ENCODE data around the gene DYNC1I1. TPM values are rescaled to one million over a fixed set of nuclear protein-coding genes. Genes with fewer than 3 reads are reported as not detected.

The DYNC1I1 gene
- total RNA-seq, 2 experiments from 2014 or later, result 0.08 TPM; not detected in 1

DNA sequence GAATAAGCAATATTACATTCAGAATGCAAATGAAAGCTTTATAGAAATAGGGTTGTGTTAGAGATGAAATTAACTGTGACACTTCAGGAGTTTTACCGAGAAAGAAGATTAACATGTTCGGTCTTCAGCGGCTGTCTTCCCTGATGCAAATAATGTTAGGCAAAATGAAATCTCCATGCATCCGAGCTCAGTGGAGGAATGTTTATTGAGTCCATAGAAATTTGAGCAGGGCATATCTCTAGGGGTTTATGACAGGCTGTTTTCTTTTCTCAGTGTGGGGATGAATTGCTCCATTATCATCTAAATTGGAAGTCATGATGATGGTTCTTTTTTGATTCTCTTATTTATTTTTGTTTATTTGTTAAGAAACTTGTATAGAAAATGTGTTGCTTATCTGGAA is 31.7 kb downstream of the DYNC1I1 start:
- no peaks in the 10 kb centered on the region for H3K36me3 ChIP-seq (ENCODE audit: insufficient read depth, low read length)
- H3K36me3 Mint-ChIP-seq (ENCODE audit: low read depth), result no peaks in the 10 kb centered on the region
- H3K27me3 Mint-ChIP-seq, result peaks cover 12% of the 10 kb centered on the region
- no peak overlapping the region for H3K4me3 Mint-ChIP-seq
- ATAC-seq (ENCODE audit: poor library complexity) (no peak), DNase-seq (no peak)
- ChIA-PET CTCF (no interaction called here), POLR2A (no interaction called here)
- TF ChIP-seq, protein P1, sequence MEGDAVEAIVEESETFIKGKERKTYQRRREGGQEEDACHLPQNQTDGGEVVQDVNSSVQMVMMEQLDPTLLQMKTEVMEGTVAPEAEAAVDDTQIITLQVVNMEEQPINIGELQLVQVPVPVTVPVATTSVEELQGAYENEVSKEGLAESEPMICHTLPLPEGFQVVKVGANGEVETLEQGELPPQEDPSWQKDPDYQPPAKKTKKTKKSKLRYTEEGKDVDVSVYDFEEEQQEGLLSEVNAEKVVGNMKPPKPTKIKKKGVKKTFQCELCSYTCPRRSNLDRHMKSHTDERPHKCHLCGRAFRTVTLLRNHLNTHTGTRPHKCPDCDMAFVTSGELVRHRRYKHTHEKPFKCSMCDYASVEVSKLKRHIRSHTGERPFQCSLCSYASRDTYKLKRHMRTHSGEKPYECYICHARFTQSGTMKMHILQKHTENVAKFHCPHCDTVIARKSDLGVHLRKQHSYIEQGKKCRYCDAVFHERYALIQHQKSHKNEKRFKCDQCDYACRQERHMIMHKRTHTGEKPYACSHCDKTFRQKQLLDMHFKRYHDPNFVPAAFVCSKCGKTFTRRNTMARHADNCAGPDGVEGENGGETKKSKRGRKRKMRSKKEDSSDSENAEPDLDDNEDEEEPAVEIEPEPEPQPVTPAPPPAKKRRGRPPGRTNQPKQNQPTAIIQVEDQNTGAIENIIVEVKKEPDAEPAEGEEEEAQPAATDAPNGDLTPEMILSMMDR (IDR thresholded peaks at IDR 0.05), result no peak
- H3K4me3 ChIP-seq (ENCODE audit: low read length), result no peak overlapping the region
- no peak overlapping the region for H3K27ac Mint-ChIP-seq
- no peaks in the 10 kb centered on the region for H3K4me1 ChIP-seq (ENCODE audit: insufficient read depth, low read length)
- intact Hi-C loops (cut with DNase I, micrococcal nuclease), result no loop called here
- no peaks in the 10 kb centered on the region for H3K9me3 Mint-ChIP-seq
- no peaks in the 10 kb centered on the region for H3K9me3 ChIP-seq (ENCODE audit: control insufficient read depth in 1 of 2, insufficient read depth in 1 of 2, low read length in 2 of 2)
- H3K27me3 ChIP-seq (ENCODE audit: control insufficient read depth in 1 of 2, insufficient read depth in 2 of 2, low read length in 2 of 2), result no peaks in the 10 kb centered on the region
- H3K27ac ChIP-seq (ENCODE audit: low read depth in 1 of 2, low read length in 2 of 2), result no peak overlapping the region
- no peaks in the 10 kb centered on the region for H3K4me1 Mint-ChIP-seq (ENCODE audit: low read depth)

DNA sequence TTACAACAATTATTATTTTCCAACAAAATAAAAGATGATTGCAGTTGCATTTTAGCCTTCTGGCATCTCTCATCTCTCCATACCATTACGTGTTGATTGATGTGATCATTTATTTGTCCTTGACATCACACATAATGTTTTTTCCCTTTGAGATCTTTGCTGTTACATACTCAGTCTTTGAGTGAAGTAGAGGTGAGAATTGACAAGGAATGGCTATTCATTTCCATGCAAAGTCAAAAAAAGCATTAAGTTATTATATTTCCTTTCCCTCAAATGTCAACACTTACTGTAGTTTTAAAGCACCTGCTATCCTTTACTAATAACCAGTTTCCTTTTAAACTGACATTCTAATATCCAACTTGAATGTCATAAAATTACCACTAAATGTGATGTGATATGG is 33.6 kb downstream of the DYNC1I1 start:
- H3K9me3 Mint-ChIP-seq, result no peaks in the 10 kb centered on the region
- H3K36me3 ChIP-seq (ENCODE audit: insufficient read depth, low read length), result no peaks in the 10 kb centered on the region
- ATAC-seq (ENCODE audit: poor library complexity) (no peak), DNase-seq (no peak)
- H3K27me3 Mint-ChIP-seq, result peaks cover 12% of the 10 kb centered on the region
- H3K4me1 ChIP-seq (ENCODE audit: insufficient read depth, low read length), result no peaks in the 10 kb centered on the region
- no peak overlapping the region for H3K27ac ChIP-seq (ENCODE audit: low read depth in 1 of 2, low read length in 2 of 2)
- H3K27me3 ChIP-seq (ENCODE audit: control insufficient read depth in 1 of 2, insufficient read depth in 2 of 2, low read length in 2 of 2), result no peaks in the 10 kb centered on the region
- ChIA-PET CTCF (no interaction called here), POLR2A (no interaction called here)
- no peak overlapping the region for H3K4me3 ChIP-seq (ENCODE audit: low read length)
- no peaks in the 10 kb centered on the region for H3K4me1 Mint-ChIP-seq (ENCODE audit: low read depth)
- no peaks in the 10 kb centered on the region for H3K9me3 ChIP-seq (ENCODE audit: control insufficient read depth in 1 of 2, insufficient read depth in 1 of 2, low read length in 2 of 2)
- no peak overlapping the region for H3K4me3 Mint-ChIP-seq
- no peak overlapping the region for H3K27ac Mint-ChIP-seq
- TF ChIP-seq, protein P1 (IDR thresholded peaks at IDR 0.05), result no peak
- no peaks in the 10 kb centered on the region for H3K36me3 Mint-ChIP-seq (ENCODE audit: low read depth)
- intact Hi-C loops (cut with DNase I, micrococcal nuclease), result no loop called here

DNA sequence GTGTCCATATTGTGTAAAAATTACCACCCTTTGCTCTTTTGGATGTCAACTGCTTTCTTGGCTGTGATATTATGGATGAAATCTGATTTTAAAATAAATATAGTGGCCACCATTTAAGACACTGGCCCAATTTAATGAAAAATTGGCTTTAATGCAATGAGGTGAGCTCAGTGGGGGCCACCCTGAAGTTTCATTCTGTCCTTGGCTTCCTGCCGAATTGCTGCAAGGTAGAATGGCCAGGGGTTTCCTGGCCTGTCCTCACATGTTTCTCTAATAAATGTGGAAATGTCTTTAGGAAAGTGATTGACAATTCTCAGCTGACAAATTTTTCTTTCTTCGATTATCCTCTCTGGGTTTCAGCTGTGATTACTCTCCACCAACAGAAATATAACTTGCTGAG is 36.0 kb downstream of the DYNC1I1 start:
- CTCF ChIA-PET, result no interaction called here
- Mint-ChIP-seq H3K4me1 (ENCODE audit: low read depth) (no peaks in the 10 kb centered on the region), H3K27ac (no peak overlapping the region), H3K27me3 (peaks cover 2% of the 10 kb centered on the region), H3K36me3 (ENCODE audit: low read depth) (no peaks in the 10 kb centered on the region), H3K9me3 (no peaks in the 10 kb centered on the region), H3K4me3 (no peak overlapping the region)
- POLR2A ChIA-PET, result no interaction called here
- TF ChIP-seq, protein P1 (IDR thresholded peaks at IDR 0.05), result no peak
- Histone ChIP-seq H3K9me3 (ENCODE audit: control insufficient read depth in 1 of 2, insufficient read depth in 1 of 2, low read length in 2 of 2) (no peaks in the 10 kb centered on the region), H3K36me3 (ENCODE audit: insufficient read depth, low read length) (no peaks in the 10 kb centered on the region), H3K27me3 (ENCODE audit: control insufficient read depth in 1 of 2, insufficient read depth in 2 of 2, low read length in 2 of 2) (no peaks in the 10 kb centered on the region), H3K4me3 (ENCODE audit: low read length) (no peak overlapping the region), H3K27ac (ENCODE audit: low read depth in 1 of 2, low read length in 2 of 2) (no peak overlapping the region), H3K4me1 (ENCODE audit: insufficient read depth, low read length) (no peaks in the 10 kb centered on the region)
- ATAC-seq (ENCODE audit: poor library complexity) (no peak), DNase-seq (no peak)
- intact Hi-C loops (cut with DNase I, micrococcal nuclease), result no loop called here
